Muscle of arm (tissue), 12 donors: ENCODE results near the gene SRGAP3. TPM values are rescaled to one million over a fixed set of nuclear protein-coding genes. Genes with fewer than 3 reads are reported as not detected.

Experiments
- DNase-seq: peaks from one replicate; pipeline ENCODE4 v3.0.0-alpha.2; 2013
- polyA plus RNA-seq, 12 donors: library from polyadenylated mRNA; unstranded; fragments of 120-200 nt; gene quantifications; one replicate each; pipeline ENCODE4 v1.2.1, GENCODE V29; 2013; ENCODE audit not compliant: insufficient read length in 12 of 12

The SRGAP3 gene
- polyA plus RNA-seq, 12 donors: 15.0 to 30.1 (median 21.8) TPM; not detected in 1

DNA sequence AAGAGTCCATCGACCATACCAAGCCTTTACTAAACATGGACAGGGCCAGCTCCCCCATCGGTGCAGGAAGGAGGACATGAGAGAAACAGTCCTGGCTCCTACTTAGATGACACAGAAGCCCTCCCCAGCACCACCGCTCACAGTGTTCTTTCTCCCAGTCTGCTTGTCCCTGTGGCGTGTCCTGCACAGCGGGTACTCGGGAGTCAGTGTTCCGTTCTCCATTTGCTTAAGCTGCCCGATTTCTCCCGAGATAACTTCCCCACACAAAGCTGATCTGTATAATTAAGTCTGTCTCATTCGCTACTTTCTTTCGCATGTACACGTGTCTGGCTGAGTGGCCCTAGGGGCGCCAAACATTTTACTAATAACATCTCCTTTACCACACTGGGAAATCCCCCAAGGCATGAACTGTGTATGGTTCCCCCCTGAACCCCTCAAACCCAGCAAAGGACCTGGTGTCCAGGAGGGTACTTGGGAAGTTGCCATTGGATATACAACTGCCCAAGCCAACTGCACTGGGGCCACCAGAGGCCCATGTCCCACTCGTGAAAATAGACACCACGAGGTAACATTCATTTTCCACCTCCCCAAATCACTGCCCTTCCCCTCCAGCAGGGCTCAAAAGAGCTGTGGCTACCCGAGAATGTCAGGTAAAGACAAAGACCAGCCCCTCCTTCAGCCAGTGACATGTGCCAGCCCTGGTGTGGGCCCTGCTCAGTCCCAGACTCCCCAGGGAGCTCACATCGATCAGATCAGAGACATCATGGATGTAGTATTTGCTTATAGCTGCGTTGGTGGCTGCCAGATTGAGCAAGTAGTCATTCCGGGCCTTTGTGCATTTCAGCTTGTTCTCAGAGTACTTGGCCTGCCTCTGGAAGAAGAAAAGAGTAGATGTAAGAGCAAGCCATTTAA lies 189.7 kb downstream of the SRGAP3 start:
- DNase-seq: no peak

GRCh38 chr3:9056581-9056980 lies 192.9 kb downstream of the SRGAP3 start:
- DNase-seq: no peak

GRCh38 chr3:9047452-9048346 lies 201.7 kb downstream of the SRGAP3 start:
- DNase-seq: no peak

DNA sequence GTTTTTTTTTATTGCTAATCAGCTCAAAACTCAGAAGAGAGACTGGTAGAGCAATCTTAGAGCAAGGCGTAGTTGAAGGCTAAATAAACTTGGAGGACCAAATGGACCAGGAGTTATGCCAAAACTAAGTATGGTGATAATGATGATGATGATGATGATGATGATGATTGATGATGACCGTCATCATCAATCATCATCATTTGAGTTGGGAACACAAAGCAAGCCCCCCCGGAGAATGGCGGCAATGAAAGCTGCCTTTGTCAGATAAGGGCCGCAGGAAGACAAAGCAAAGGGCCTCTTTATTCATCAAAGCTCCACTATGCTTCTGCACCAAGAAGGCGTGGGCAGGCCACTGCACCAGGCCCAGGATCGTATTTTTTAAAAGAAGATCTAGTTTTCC lies 204.1 kb downstream of the SRGAP3 start:
- no peak for DNase-seq

DNA sequence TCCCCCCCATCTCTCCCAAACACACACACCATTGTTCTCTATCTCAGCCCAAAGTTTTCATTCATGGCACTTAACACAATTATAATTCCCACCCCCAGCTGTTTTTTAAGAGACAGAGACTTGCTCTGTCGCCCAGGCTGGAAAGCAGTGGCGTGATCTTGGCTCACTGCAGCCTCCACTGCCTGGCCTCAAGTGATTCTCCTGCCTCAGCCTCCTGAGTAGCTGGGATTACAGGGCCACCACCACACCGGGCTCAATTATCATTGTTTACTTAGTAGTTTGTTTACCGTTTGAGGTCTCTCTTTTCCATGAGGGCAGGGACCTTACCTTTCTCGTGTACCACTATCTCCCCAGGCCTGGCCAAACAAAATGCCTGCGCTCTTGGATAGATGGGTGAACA lies 206.4 kb downstream of the SRGAP3 start:
- no peak for DNase-seq

DNA sequence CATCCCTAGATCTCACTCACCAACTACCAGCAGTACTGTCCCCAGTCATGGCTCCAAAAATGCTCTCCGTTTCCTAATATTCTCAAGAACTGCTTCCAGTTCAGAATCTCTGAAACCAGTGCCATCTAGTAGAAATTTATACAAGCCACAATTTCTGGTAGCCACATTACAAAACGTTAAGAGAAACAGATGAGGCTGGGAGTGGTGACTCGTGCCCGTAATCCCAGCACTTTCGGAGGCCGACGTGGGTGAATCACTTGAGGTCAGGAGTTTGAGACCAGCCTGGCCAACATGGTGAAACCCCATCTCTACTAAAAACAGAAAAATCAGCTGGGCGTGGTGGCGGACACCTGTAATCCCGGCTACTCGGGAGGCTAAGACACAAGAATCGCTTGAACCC lies 207.8 kb downstream of the SRGAP3 start:
- DNase-seq: no peak

- DNase-seq: no peak
Measured at GRCh38 chr3:9040996-9041395, 208.4 kb downstream of the SRGAP3 start.

DNA sequence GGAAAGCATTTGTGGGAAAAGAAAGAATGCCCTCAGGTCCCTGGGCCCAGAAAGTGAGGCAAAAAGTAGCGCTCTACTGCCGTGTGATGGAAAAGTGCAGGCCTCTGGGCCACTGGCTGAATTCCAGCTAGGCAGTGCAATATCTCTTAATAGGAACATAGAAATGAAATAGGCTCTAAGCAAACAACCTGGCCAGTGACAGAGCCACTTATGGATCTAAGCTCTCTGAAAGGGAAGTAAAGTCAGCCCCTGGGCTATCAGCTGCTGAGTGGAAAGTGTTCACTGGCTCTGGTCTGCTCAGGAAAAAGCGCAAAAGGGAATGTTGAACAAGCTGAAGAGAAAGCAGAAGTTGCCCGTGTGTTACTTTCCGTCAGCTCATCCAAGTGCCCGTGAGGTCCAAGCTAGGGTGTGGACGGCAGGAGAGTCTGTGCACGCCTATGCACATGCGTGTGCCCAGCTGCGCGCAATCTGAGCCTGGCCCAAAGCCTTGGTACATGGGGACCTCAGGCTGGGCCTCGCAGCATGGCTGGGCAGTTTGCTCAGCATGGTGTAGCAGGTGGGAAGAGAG lies 212.2 kb downstream of the SRGAP3 start:
- DNase-seq: peak; percentile 68

DNA sequence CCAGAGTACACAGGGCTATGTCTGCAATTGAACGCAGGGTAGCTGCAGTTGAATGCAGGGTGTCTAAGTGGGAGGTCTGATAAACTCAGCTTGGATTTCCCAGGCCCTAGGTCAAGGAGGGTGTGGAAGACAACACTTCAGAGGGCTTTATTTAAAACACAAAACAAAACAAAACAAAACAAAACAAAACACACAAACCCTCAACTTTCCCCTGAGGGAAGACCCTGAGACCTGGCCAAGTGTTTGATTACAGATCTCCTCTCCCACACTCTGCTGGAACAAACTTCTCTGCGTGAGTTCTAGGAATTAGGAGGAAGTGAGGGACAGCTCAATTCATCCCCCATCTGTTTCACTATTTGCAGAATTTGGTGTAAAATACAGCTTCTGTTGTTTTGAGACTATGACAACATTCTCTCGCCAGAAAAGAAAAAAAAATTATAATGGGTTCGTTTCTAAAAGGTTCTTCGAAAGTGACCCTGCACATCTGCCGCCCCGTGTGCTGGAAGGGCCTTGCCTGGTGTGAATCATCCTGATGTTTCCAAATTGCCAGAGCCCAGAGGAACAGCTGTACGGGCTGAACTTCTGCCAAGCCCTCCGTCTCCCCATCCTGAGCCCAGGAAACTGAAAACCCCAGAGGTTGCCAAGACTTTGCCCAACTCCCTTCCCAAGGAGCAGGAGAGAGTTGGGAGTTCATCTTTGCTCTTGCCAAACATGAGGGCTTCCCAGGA lies 212.9 kb downstream of the SRGAP3 start:
- peak; percentile 81 for DNase-seq

GRCh38 chr3:9035961-9036360 lies 213.5 kb downstream of the SRGAP3 start:
- DNase-seq: no peak

- no peak for DNase-seq
Measured at GRCh38 chr3:9035473-9035872, 214.0 kb downstream of the SRGAP3 start.

DNA sequence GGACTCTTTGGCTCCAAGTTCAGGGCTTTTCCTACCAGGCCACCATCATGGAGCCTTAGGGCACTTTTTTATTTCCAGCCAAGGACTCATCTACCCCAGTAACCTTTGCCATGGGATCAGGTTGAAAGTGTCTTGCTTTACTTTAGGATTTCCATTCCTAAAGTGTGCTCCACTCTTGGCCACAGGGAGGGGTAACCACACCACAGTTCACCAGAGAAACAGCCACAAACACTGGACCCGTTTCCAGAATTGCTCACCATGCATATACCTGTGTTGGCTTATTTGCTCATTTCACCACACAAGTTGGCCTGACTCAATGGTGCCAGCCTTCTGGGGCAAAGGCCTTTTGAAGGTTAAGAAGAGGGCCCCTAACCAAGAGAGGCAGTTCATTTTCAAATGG lies 215.6 kb downstream of the SRGAP3 start:
- DNase-seq: no peak

DNA sequence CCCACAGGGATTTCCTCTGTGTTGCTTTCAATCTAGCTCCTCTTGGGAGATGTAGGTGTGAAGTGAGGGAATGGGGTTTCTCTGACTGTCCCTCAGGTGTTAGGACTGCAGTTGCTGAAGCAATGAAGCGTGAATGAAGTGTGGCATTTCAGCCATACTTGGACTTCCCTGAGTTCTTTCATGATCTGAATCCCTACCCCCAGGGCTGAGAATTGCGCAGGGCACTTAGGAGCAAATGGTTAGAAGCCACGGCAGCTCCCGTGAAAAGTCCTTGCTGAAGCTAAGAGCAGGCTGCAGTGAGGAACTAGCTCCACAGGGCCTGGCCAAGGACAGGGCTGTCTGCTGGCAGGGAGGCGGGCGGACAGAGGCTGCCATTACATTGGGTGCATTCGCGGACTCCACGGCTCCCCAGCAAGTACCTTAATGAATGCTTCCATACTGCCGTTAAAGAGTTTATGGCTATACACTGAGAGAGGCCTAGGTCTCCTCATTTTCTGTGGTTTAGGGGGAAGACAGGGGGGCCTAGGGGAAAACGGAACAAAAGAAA lies 217.1 kb downstream of the SRGAP3 start:
- no peak for DNase-seq

DNA sequence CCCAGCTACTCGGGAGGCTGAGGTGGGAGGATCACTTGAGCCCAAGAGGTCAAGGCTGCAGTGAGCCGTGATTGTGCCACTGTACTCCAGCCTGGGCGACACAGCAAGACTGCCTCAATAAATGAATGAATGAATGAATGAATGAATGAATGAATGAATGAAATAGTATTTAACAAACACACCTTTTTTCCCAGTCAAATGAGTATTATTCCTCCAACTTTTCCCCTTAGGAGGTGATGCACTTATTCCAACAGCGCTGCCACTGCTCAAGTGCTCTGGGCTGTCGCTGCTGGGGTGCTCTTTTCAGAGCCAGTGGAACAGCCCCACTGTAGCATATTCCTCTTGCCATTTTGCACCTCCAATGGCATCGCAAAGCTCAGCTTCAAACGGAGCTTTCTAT lies 219.4 kb downstream of the SRGAP3 start:
- no peak for DNase-seq

GRCh38 chr3:9028134-9028533 lies 221.3 kb downstream of the SRGAP3 start:
- peak; percentile 61 for DNase-seq

DNA sequence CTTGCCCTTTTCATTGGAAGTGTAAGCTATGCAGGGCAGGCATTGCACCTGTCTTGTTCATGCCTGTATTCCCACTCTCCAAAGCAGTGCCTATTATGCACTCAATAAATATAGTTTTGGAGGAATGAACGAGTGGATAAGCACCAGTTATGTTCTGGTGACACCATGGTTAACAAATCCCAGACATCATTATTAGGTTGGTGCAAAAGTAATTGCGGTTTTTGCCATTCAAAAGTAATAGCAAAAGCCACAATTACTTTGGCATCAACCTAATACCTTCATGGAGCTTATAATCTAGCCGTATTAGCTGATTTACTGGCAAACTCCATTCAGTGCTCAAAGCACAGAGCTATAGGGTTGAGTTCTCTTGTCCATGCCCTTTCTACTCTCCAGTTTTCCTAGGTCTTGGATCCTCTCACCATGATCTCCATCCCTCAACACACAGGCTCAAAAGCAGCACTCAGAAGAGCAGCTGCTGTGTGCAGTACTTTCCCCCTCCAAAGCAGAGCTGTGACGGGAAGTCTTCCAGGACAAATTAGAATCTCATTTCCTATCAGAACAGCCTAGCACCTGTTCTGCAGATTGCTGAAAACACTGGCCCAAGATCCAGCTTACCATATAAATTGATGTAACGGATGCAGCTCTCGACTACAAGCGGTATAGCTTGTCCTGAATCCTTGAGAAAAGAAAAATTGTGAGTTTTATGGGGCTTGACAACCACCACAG lies 223.0 kb downstream of the SRGAP3 start:
- peak; percentile 70 for DNase-seq

- no peak for DNase-seq
Measured at GRCh38 chr3:9024341-9024740, 225.1 kb downstream of the SRGAP3 start.

- no peak for DNase-seq
Measured at GRCh38 chr3:9023226-9023590, 226.2 kb downstream of the SRGAP3 start.

DNA sequence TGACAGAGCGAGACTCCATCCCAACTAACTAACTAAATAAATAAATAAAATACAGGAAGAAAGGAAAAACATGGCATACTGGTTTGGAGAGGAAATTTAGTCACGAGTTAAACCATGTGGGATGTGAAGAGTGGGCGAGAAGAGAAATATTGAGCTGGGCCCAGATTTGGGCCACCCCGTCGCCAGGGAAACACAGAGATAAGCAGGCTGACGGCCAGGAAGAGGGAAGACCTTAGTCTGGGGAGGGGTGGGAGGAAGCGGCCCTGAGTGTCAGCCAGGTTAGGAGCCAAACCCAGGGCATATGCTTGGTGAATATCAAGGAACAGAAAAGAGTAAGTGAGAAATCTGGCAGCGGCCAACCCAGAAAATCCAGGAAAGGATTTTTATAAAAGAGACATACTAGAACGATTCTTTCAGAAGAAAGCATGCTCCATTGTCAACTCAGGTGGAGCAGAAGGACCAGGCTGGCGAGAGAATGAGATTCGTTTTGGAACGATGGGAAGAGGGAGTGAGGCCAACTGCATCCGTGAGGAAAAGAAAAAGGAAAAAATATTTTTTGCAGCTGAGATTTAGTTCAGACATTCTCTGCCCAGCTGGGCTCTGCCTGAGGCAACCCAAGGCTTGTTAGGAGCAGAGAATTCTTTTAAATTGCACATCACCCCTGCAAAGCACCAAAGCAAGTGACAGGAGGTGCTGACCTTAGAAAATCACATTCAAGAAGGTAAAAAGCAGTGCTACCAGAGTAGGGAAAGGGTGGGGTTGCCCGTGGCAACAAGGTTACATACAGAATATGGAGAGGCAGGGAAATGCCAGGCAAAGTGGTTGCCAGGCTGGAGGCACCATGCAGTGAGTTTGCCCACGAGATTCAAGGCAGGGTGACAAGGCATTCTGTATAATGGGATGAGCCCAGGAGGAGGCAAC lies 226.9 kb downstream of the SRGAP3 start:
- DNase-seq: no peak
